Jurkat, Clone E6-1 (cell line): ENCODE data around the gene PCGF3.
A peak's percentile ranks its signal among the peaks of the same experiment; 100 is the strongest.
"Not testable (repeated sequence)": the region's sequence is repeated elsewhere in the genome, so short reads cannot be mapped to it uniquely, and the experiment has no call there.

ENCODE experiments used
- DNase-seq: peaks from one replicate; pipeline ENCODE4 v3.0.0-alpha.2; 2011; ENCODE audit warnings: low read depth, low spot score
- H3K4me3 ChIP-seq: 2 replicates; pipeline ENCODE4 v1.5.1; 2011; ENCODE audit warnings: mild to moderate bottlenecking, low read length, control low read depth, moderate library complexity

Gene PCGF3

GRCh38 chr4:732911-733630, 27.4 kb downstream of the PCGF3 start:
- no peak for DNase-seq
- no peak overlapping the region for H3K4me3 ChIP-seq

DNA sequence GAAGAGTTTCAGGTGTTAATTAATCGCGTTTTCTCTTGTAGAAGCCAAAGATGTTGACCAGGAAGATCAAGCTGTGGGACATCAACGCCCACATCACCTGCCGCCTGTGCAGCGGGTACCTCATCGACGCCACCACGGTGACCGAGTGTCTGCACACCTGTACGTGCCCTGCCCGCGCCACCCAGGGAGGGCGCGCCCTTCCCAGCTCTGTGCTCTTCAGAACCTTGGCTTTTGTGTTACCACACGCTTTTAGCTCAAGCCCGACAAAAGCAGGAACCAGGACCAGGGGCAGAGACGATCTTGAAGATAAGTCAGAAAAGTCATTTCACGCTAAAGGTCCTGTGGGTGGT, 28.0 kb downstream of the PCGF3 start:
- no peak for DNase-seq
- H3K4me3 ChIP-seq = no peak overlapping the region

- DNase-seq = no peak
- no peak overlapping the region for H3K4me3 ChIP-seq
Observed at GRCh38 chr4:734075-734474, 28.4 kb downstream of the PCGF3 start.

DNA sequence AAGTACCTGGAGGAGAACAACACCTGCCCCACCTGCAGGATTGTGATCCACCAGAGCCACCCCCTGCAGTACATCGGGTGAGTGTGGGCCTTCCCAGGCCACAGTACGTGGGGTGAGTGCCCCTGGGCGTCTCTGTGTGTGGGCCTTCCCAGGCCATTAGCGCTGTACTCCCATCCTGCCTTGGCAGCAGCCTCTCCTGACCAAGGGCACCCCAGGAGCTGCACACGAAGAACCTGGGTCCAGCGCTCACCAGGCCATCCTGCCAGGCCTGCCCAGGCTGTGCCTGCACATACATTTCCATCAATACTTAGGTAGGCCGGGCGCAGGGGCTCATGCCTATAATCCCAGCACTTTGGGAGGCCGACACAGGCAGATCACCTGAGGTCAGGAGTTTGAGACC, 29.3 kb downstream of the PCGF3 start:
- no peak overlapping the region for H3K4me3 ChIP-seq
- DNase-seq = no peak

- no peak for DNase-seq
- H3K4me3 ChIP-seq = no peak overlapping the region
Observed at GRCh38 chr4:735583-735982, 30.0 kb downstream of the PCGF3 start.

DNA sequence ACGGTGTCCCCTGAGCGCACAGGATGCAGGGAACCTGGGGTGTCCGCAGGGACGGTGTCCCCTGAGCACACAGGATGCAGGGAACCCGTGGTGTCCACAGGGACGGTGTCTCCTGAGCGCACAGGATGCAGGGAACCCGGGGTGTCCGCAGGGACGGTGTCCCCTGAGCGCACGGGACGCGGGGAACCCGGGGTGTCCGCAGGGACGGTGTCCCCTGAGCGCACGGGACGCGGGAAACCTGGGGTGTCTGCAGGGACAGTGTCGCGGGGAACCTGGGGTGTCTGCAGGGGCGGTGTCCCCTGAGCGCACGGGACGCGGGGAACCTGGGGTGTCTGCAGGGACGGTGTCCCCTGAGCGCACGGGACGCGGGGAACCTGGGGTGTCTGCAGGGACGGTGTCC, 30.9 kb downstream of the PCGF3 start:
- DNase-seq = not testable (repeated sequence)

DNA sequence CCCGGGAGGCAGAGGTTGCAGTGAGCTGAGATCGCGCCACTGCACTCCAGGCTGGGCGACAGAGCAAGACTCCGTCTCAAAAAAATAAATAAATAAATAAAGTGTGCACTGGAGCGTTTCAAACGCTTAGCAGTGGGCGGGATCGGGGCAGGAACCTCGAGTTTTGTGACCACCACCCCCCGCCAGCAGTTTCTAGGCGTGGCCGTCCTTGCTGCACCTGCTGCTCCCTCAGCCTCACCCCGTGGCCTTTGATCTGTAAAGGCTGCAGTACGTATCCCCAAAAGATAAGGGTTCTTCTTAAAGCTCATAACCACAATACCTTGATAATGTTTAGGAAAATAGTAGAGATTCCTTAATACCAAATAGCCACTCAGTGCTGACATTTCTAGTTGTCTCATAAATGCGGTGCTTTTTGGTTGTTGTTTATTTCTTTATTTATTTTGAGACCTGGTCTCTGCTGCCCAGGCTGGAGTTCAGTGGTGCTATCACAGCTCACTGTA, 33.2 kb downstream of the PCGF3 start:
- peak; percentile 62 for DNase-seq
- H3K4me3 ChIP-seq = no peak overlapping the region

More for the DNA sequence above, 30.9 kb downstream of the PCGF3 start:
- H3K4me3 ChIP-seq = not testable (repeated sequence)

DNA sequence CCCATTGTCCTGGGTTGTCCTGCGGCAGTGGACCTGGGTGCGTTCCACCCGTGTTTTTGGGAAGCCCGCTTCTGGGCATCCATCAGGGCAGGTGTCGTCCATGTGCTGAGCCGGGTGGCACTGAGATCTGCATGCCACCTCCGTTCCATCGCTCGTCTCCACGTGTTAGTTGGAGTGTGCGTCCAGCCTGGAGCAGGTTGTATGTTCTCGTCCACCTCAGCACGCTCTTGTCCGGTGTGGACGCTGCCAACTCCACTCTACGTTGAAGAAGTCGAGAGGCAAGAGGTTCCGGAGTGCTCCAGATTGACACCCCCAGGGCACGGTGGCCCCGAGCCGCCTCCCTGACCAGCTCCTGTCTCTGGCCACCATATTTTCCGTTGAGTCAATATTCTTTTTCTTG, 33.9 kb downstream of the PCGF3 start:
- H3K4me3 ChIP-seq = no peak overlapping the region
- no peak for DNase-seq

GRCh38 chr4:740011-740410, 34.4 kb downstream of the PCGF3 start:
- no peak for DNase-seq
- H3K4me3 ChIP-seq = no peak overlapping the region

- no peak overlapping the region for H3K4me3 ChIP-seq
Observed at GRCh38 chr4:740656-741282, 35.1 kb downstream of the PCGF3 start.

DNA sequence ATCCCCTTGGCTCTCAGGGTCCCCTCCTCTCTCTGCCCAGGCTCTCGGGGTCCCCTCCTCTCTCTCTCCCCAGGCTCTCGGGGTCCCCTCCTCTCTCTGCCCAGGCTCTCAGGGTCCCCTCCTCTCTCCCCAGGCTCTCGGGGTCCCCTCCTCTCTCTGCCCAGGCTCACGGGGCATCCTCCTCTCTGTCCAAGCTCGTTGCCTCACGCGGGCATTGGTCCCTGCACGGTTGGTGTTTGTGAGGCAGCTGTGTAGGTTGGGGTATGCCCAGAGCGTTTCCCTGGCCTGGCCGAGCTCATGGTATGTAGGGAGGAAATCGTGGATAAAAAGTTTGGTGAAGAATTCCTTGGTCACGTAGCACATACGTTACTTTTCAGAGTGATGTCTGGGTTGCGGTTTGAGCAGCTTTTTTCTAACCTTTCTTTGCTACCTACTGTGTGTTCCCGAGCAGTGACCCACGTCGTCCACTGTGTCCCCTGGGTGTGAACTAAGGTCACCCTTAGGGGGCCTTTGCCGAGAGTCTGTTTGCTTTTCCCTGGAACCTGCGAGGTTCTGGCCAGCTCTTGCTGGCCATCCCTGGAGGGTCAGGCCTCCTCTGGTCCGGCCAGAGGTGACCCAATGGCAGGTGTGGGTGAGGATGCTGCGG, 36.6 kb downstream of the PCGF3 start:
- DNase-seq = no peak
- no peak overlapping the region for H3K4me3 ChIP-seq

More at GRCh38 chr4:740656-741282, 35.1 kb downstream of the PCGF3 start:
- DNase-seq = no peak

DNA sequence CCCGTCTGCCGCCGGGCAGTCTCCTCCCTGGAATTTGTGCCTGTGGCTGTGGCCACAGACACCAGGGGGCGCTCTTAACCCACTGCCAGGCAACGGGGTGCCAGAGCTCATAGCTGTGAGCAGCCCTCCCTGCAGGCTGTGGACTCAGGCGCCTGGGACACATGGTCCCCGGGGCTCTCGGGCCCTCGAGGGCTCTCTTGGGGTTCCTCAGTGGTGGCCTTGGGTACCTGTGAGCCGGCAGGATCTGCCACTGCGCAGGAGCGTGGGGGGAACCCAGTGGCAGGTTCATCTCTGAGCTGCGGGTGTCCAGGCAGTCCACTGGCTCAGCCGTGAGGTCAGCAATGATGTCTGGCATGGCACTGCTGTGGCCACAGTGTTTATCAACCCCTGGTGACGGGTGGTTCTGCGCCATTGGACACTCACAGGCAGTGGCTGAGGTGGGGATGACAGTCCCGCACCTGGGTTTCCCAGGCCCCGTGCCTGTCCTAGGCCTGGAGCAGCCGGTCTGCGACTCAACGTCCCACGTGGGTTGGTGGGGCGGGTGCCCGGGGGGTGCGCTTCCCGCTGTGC, 37.2 kb downstream of the PCGF3 start:
- H3K4me3 ChIP-seq = no peak overlapping the region
- DNase-seq = peak; percentile 29

- H3K4me3 ChIP-seq = no peak overlapping the region
- DNase-seq = no peak
Observed at GRCh38 chr4:743463-744211, 38.0 kb downstream of the PCGF3 start.

- no peak for DNase-seq
- H3K4me3 ChIP-seq = no peak overlapping the region
Observed at GRCh38 chr4:744212-744841, 38.7 kb downstream of the PCGF3 start.

GRCh38 chr4:747546-748170, 42.0 kb downstream of the PCGF3 start:
- no peak for DNase-seq
- H3K4me3 ChIP-seq = no peak overlapping the region

GRCh38 chr4:748461-748860, 42.8 kb downstream of the PCGF3 start:
- no peak for DNase-seq
- H3K4me3 ChIP-seq = no peak overlapping the region

- no peak for DNase-seq
Observed at GRCh38 chr4:749698-750666, 44.4 kb downstream of the PCGF3 start.

More at GRCh38 chr4:749698-750666, 44.4 kb downstream of the PCGF3 start:
- H3K4me3 ChIP-seq = no peak overlapping the region
